C4-2B (cell line): ENCODE results near the gene ABTB1.

Experiments used
- ZFX ChIP-seq: fragments of 450-650 bp; IDR thresholded peaks from 2 replicates; pipeline ENCODE4 v1.6.1; 2017
- TF ChIP-seq, protein P1 (sequence below): fragments of 450-650 bp; conservative IDR thresholded peaks from 2 replicates; pipeline ENCODE4 v1.5.1; 2017; ENCODE audit warnings: mild to moderate bottlenecking

DNA sequence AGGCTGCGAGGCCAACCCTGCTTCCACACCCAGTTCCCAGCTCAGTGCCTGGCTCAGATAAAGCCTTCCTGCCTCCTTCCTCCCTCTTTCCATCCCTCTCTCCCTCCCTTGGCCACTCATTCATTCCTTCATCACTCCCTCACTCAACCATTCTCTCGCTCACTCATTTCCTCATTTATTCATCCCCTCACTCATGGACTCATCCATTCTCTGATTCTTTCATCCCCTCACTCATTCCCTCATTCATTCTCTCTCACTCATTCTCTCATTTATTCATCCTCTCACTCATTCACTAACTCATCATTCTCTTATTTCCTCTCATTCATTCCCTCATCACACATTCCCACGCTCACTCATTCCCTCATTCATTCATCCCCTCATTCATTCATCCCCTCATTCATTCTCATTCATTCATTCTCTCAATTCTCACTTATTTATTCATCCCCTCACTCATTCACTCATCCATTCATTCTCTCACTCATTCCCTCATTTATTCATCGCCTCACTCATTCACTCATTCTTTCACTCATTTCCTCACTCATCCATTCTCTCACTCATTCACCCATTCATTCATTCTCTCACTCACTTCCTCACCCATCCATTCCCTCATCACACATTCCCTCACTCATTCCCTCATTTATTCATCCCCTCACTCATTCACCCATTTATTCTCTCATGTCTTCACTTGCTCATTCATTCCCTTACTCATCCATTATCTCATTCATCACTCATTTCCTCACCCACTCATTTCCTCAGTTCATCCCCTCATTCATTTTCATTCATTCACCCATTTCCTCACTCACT is 13.2 kb downstream of the ABTB1 start:
- TF ChIP-seq, protein P1, sequence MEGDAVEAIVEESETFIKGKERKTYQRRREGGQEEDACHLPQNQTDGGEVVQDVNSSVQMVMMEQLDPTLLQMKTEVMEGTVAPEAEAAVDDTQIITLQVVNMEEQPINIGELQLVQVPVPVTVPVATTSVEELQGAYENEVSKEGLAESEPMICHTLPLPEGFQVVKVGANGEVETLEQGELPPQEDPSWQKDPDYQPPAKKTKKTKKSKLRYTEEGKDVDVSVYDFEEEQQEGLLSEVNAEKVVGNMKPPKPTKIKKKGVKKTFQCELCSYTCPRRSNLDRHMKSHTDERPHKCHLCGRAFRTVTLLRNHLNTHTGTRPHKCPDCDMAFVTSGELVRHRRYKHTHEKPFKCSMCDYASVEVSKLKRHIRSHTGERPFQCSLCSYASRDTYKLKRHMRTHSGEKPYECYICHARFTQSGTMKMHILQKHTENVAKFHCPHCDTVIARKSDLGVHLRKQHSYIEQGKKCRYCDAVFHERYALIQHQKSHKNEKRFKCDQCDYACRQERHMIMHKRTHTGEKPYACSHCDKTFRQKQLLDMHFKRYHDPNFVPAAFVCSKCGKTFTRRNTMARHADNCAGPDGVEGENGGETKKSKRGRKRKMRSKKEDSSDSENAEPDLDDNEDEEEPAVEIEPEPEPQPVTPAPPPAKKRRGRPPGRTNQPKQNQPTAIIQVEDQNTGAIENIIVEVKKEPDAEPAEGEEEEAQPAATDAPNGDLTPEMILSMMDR, result no peak
- no peak for TF ChIP-seq ZFX
